Measurements from ENCODE around the gene POLR2F.

DNA sequence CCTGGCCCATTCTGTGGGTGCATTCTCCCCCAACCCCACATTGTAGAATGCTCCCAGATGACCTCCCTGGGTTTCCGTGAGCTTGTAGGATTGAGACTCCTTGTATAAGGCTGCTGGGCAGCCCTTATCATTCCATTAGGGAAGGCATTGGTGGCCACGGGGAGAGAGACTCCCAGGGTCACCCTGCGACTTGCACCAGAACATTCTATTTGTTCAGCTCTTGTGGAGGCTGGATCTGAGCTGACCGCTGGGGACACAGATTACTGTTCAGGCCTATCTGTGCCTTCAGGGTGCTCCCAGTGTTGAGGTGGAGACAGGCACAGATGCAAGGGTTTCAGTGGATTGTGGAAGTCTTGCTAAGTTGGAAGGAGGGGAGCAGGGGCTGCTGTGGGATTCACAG is 29.6 kb upstream of the POLR2F start:
- TF ChIP-seq, protein P1, sequence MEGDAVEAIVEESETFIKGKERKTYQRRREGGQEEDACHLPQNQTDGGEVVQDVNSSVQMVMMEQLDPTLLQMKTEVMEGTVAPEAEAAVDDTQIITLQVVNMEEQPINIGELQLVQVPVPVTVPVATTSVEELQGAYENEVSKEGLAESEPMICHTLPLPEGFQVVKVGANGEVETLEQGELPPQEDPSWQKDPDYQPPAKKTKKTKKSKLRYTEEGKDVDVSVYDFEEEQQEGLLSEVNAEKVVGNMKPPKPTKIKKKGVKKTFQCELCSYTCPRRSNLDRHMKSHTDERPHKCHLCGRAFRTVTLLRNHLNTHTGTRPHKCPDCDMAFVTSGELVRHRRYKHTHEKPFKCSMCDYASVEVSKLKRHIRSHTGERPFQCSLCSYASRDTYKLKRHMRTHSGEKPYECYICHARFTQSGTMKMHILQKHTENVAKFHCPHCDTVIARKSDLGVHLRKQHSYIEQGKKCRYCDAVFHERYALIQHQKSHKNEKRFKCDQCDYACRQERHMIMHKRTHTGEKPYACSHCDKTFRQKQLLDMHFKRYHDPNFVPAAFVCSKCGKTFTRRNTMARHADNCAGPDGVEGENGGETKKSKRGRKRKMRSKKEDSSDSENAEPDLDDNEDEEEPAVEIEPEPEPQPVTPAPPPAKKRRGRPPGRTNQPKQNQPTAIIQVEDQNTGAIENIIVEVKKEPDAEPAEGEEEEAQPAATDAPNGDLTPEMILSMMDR (IDR thresholded peaks at IDR 0.05; ENCODE audit: low read depth, low read length, missing input control): no peak
- no peak for TF ChIP-seq GABPA (IDR thresholded peaks at IDR 0.05 in 1 of 2, conservative IDR thresholded peaks at IDR 0.05 in 1 of 2)
- no peak for TF ChIP-seq RXRA (IDR thresholded peaks at IDR 0.05)
- TF ChIP-seq, protein P2, sequence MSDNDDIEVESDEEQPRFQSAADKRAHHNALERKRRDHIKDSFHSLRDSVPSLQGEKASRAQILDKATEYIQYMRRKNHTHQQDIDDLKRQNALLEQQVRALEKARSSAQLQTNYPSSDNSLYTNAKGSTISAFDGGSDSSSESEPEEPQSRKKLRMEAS (IDR thresholded peaks at IDR 0.05): no peak
- TF ChIP-seq EGR1 (IDR thresholded peaks at IDR 0.05; ENCODE audit: low read depth in 2 of 2): no peak
- no peak for TF ChIP-seq SP1 (IDR thresholded peaks at IDR 0.05)
